Hepatocyte (in vitro differentiated cells): ENCODE measurements around the gene GUSB.

ENCODE experiments used
- EZH2 ChIP-seq: fragments of 200-600 bp; sonication (generic); IDR thresholded peaks from 2 replicates; pipeline ENCODE4 v1.6.1; 2016; ENCODE audit warnings: antibody characterized with exemption, mild to moderate bottlenecking, borderline replicate concordance
- EZH2phosphoT487 ChIP-seq: fragments of 200-600 bp; sonication (generic); IDR thresholded peaks from one replicate; pipeline ENCODE4 v1.6.1; 2018; ENCODE audit warnings: antibody characterized with exemption, mild to moderate bottlenecking, low read depth, moderate library complexity; ENCODE audit not compliant: unreplicated experiment, severe bottlenecking
- TF ChIP-seq, protein P1 (sequence below): fragments of 200-600 bp; sonication (generic); IDR thresholded peaks from 2 replicates; pipeline ENCODE4 v1.5.1; 2016; ENCODE audit warnings: antibody characterized with exemption, mild to moderate bottlenecking; ENCODE audit not compliant: poor library complexity

DNA sequence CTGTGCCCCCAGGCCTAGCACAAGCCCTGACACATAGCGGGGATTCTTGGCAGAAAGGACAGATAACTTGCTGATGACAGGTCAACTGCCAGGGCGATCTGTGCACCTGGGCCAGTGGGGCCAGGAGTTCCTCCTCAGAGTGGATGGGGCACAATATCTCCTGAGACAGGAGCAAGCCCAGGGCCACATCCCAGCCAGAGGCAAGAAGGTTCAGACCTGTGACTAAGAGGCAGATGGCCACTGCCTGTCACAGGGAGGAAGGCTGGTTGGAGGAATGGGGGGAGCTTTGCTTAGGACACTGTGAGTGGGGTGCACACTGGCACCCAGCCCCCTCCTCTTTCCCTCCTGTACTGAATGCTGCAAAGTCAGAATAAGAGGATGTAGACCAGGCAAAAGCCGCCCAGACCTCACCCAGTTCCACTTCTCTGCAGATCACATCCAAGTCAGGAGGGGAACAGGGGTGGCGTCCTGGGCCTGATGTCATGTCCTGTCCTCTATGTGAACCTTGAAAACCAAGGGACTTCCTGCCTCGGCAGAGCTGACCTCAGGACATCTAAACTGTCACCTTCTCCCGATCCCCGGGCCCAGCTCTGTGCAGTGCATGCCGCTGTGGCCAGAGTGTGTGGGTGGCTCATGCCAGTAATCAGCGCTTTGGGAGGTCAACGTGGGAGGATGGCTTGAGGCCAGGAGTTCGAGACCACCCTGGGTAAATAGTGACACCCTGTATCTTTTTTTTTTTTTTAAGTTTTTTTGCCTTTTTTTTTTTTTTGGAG is 1.3 kb downstream of the GUSB start:
- TF ChIP-seq, protein P1, sequence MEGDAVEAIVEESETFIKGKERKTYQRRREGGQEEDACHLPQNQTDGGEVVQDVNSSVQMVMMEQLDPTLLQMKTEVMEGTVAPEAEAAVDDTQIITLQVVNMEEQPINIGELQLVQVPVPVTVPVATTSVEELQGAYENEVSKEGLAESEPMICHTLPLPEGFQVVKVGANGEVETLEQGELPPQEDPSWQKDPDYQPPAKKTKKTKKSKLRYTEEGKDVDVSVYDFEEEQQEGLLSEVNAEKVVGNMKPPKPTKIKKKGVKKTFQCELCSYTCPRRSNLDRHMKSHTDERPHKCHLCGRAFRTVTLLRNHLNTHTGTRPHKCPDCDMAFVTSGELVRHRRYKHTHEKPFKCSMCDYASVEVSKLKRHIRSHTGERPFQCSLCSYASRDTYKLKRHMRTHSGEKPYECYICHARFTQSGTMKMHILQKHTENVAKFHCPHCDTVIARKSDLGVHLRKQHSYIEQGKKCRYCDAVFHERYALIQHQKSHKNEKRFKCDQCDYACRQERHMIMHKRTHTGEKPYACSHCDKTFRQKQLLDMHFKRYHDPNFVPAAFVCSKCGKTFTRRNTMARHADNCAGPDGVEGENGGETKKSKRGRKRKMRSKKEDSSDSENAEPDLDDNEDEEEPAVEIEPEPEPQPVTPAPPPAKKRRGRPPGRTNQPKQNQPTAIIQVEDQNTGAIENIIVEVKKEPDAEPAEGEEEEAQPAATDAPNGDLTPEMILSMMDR, result no peak
- no peak for TF ChIP-seq EZH2phosphoT487
- TF ChIP-seq EZH2, result no peak
